Measurements from ENCODE around the gene TCP1.
"Not testable (repeated sequence)": the region's sequence is repeated elsewhere in the genome, so short reads cannot be mapped to it uniquely, and the experiment has no call there.

Gene TCP1

GRCh38 chr6:159816775-159817174 is 27.4 kb upstream of the TCP1 start:
- not testable (repeated sequence) for DNase-seq

- DNase-seq: no peak
These were observed 26.0 kb upstream of the TCP1 start for GRCh38 chr6:159815410-159815809.

- no peak for DNase-seq
These were observed 24.4 kb upstream of the TCP1 start for GRCh38 chr6:159813781-159814180.

- no peak for DNase-seq
These were observed 19.7 kb upstream of the TCP1 start for GRCh38 chr6:159809149-159809548.

GRCh38 chr6:159808647-159809046 is 19.2 kb upstream of the TCP1 start:
- no peak for DNase-seq

GRCh38 chr6:159807150-159807858 is 17.9 kb upstream of the TCP1 start:
- no peak for DNase-seq

GRCh38 chr6:159806021-159806458 is 16.6 kb upstream of the TCP1 start:
- no peak for DNase-seq

- no peak for DNase-seq
These were observed 16.1 kb upstream of the TCP1 start for GRCh38 chr6:159805440-159806020.

- DNase-seq: no peak
These were observed 15.1 kb upstream of the TCP1 start for GRCh38 chr6:159804504-159804903.

- no peak for DNase-seq
These were observed 12.5 kb upstream of the TCP1 start for GRCh38 chr6:159801935-159802334.

GRCh38 chr6:159800141-159800865 is 10.9 kb upstream of the TCP1 start, which contains the start of gene PNLDC1:
Gene PNLDC1 (plus strand): TSS chr6:159800276. CDS start chr6:159800308, 32 bp downstream.
- no peak for DNase-seq

GRCh38 chr6:159797554-159797953 is 8.2 kb upstream of the TCP1 start:
- DNase-seq: no peak

GRCh38 chr6:159794976-159795375 is 5.6 kb upstream of the TCP1 start:
- not testable (repeated sequence) for DNase-seq

- no peak for DNase-seq
These were observed 1.7 kb upstream of the TCP1 start for GRCh38 chr6:159790956-159791598.

- DNase-seq: peak; percentile 98
These were observed 950 bp upstream of the TCP1 start, which contains the start of gene MRPL18 for GRCh38 chr6:159790149-159790955. Gene MRPL18 (plus strand): TSS chr6:159790467. CDS start chr6:159790588, 121 bp downstream.

- DNase-seq: no peak
These were observed 537 bp downstream of the TCP1 start for GRCh38 chr6:159788753-159789376.

GRCh38 chr6:159788276-159788675 is 1.1 kb downstream of the TCP1 start:
- DNase-seq: no peak

GRCh38 chr6:159778542-159779103 is 10.8 kb downstream of the TCP1 start:
- no peak for DNase-seq

- no peak for DNase-seq
These were observed 11.3 kb downstream of the TCP1 start for GRCh38 chr6:159778131-159778530.

GRCh38 chr6:159777240-159777904 is 12.0 kb downstream of the TCP1 start:
- no peak for DNase-seq

- DNase-seq: no peak
These were observed 17.2 kb downstream of the TCP1 start for GRCh38 chr6:159772196-159772595.

All from fibroblast of skin of right quadriceps (primary cell).